NCI-H524 treated with DMSO at 0.1 percent for 48 hours (cell line): ENCODE data around the gene IDUA.
"Not testable (repeated sequence)": the region's sequence is repeated elsewhere in the genome, so short reads cannot be mapped to it uniquely, and the experiment has no call there.

ENCODE experiments used
- DNase-seq: peaks from one replicate; lab custom pipeline; 2025; lab: John Stamatoyannopoulos, UW

The IDUA gene

GRCh38 chr4:1046581-1047011 lies 59.8 kb downstream of the IDUA start:
- not testable (repeated sequence) for DNase-seq

- no peak for DNase-seq
Measured at GRCh38 chr4:1047106-1047975, 60.5 kb downstream of the IDUA start.

- no peak for DNase-seq
Measured at GRCh38 chr4:1047976-1048772, 61.3 kb downstream of the IDUA start.

- no peak for DNase-seq
Measured at GRCh38 chr4:1048773-1049590, 62.1 kb downstream of the IDUA start.

GRCh38 chr4:1049591-1049905 lies 62.7 kb downstream of the IDUA start:
- no peak for DNase-seq

GRCh38 chr4:1050486-1051213 lies 63.8 kb downstream of the IDUA start:
- no peak for DNase-seq

- DNase-seq = no peak
Measured at GRCh38 chr4:1051472-1051871, 64.6 kb downstream of the IDUA start.

- no peak for DNase-seq
Measured at GRCh38 chr4:1052231-1052671, 65.4 kb downstream of the IDUA start.

- no peak for DNase-seq
Measured at GRCh38 chr4:1053080-1053661, 66.3 kb downstream of the IDUA start.

- DNase-seq = not testable (repeated sequence)
Measured at GRCh38 chr4:1053891-1054290, 67.0 kb downstream of the IDUA start.
